Smooth muscle cell (in vitro differentiated cells): ENCODE results near the gene TEX44. TPM values are rescaled to one million over a fixed set of nuclear protein-coding genes. Genes with fewer than 3 reads are reported as not detected.
"Not testable (repeated sequence)": the region's sequence is repeated elsewhere in the genome, so short reads cannot be mapped to it uniquely, and the experiment has no call there.

Experiments used
- DNase-seq: peaks from one replicate; lab custom pipeline; 2025; ENCODE audit not compliant: unreplicated experiment; lab: John Stamatoyannopoulos, UW
- H2AFZ ChIP-seq: fragments of 200-600 bp; sonication (generic); 2 replicates; pipeline ENCODE4 v1.6.0; 2016; ENCODE audit warnings: antibody characterized with exemption, low read depth, mild to moderate bottlenecking
- H3F3A ChIP-seq: fragments of 200-600 bp; sonication (generic); 2 replicates; pipeline ENCODE4 v1.6.0; 2017; ENCODE audit warnings: antibody characterized with exemption, low read depth
- H3K27ac ChIP-seq: fragments of 200-600 bp; sonication (generic); 2 replicates; pipeline ENCODE4 v1.5.1; 2016; ENCODE audit warnings: low read depth, mild to moderate bottlenecking
- H3K27me3 ChIP-seq: fragments of 200-600 bp; sonication (generic); 2 replicates; pipeline ENCODE4 v1.6.1; 2016; ENCODE audit warnings: low read depth, mild to moderate bottlenecking
- H3K36me3 ChIP-seq: fragments of 200-600 bp; sonication (generic); 2 replicates; pipeline ENCODE4 v1.5.1; 2016; ENCODE audit warnings: low read depth
- H3K4me1 ChIP-seq: fragments of 200-600 bp; sonication (generic); 2 replicates; pipeline ENCODE4 v1.5.1; 2016; ENCODE audit warnings: low read depth
- H3K4me2 ChIP-seq: fragments of 200-600 bp; sonication (generic); 2 replicates; pipeline ENCODE4 v1.6.0; 2016; ENCODE audit warnings: mild to moderate bottlenecking
- H3K4me3 ChIP-seq: fragments of 200-600 bp; sonication (generic); 2 replicates; pipeline ENCODE4 v1.5.1; 2016; ENCODE audit warnings: mild to moderate bottlenecking
- H3K79me2 ChIP-seq: fragments of 200-600 bp; sonication (generic); 2 replicates; pipeline ENCODE4 v1.6.0; 2016; ENCODE audit warnings: low read depth, mild to moderate bottlenecking
- H3K9ac ChIP-seq: fragments of 200-600 bp; sonication (generic); 2 replicates; pipeline ENCODE4 v1.6.0; 2016; ENCODE audit warnings: low read depth
- H3K9me3 ChIP-seq: fragments of 200-600 bp; sonication (generic); replicated peaks from 2 replicates; pipeline ENCODE4 v1.5.1; 2016; ENCODE audit warnings: low read depth
- H4K20me1 ChIP-seq: fragments of 200-600 bp; sonication (generic); 2 replicates; pipeline ENCODE4 v1.6.0; 2016; ENCODE audit warnings: low read depth
- WGBS: methylation state at CpG from one replicate; pipeline ENCODE4 v1.1.7; 2016; ENCODE audit warnings: low lambda C conversion rate; 5-methylcytosine and 5-hydroxymethylcytosine counted together
- polyA plus RNA-seq: library from polyadenylated mRNA; unstranded; fragments of >200 nt; fragmentation: Nextera tagmentation; extraction: Ambion mirVana; gene quantifications from 2 replicates; pipeline ENCODE4 v1.2.1, GENCODE V29; 2016
- total RNA-seq: library from RNA; depleted of rRNA; stranded (reverse); fragments of >200 nt; gene quantifications from 2 replicates; pipeline ENCODE4 v1.2.3, GENCODE V29; 2014
- TF ChIP-seq, protein P1 (sequence below): fragments of 200-600 bp; sonication (generic); IDR thresholded peaks from 2 replicates; pipeline ENCODE4 v1.5.1; 2017; ENCODE audit warnings: borderline replicate concordance, mild to moderate bottlenecking, antibody characterized with exemption; ENCODE audit not compliant: insufficient read depth, poor library complexity, severe bottlenecking

Gene TEX44
- total and polyA plus RNA-seq, 2 experiments from 2014 or later = not detected

DNA sequence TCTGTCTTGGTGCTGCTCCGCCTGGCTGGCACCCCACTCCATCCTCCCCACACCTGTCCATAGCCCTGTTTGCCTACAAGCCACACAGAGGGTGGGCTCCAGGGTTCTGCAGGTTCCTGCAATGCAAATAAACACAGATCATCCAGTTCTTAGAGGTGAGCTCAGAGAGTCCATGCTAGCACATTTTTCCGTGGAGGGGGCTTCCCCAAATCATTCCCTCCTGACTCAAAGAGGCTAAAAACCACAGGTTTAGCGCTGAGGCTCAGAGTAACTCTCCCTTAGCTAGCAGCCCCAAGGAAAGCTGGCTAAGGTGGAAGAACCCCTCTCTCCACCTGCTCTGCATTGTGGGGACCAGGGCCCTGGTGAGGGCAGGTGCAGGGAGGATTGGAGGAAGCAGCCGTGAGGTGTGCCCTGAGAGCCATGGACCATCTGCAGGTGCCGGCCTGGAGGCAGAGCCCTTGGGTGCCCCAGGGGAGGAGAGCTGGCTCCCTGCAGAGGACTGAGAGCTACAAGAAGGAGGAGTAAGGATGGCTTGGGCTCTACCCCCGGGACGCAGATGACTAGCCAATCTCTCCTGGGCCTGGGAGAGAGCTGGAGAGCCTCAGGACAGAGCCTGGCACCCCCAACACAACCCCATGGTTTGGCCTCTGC lies 23.8 kb upstream of the TEX44 start:
- Histone ChIP-seq H2AFZ (no peak overlapping the region), H3K9me3 (no peaks in the 10 kb centered on the region), H3K4me2 (no peak overlapping the region), H3K9ac (no peak overlapping the region), H3K4me1 (peaks cover 11% of the 10 kb centered on the region), H3K4me3 (no peak overlapping the region), H3F3A (no peaks in the 10 kb centered on the region), H3K36me3 (no peaks in the 10 kb centered on the region), H4K20me1 (no peaks in the 10 kb centered on the region), H3K27me3 (no peaks in the 10 kb centered on the region), H3K79me2 (no peaks in the 10 kb centered on the region), H3K27ac (no peak overlapping the region)
- WGBS = 92% methylated on average over 7 of the region's 7 CpGs
- DNase-seq = no peak
- TF ChIP-seq, protein P1, sequence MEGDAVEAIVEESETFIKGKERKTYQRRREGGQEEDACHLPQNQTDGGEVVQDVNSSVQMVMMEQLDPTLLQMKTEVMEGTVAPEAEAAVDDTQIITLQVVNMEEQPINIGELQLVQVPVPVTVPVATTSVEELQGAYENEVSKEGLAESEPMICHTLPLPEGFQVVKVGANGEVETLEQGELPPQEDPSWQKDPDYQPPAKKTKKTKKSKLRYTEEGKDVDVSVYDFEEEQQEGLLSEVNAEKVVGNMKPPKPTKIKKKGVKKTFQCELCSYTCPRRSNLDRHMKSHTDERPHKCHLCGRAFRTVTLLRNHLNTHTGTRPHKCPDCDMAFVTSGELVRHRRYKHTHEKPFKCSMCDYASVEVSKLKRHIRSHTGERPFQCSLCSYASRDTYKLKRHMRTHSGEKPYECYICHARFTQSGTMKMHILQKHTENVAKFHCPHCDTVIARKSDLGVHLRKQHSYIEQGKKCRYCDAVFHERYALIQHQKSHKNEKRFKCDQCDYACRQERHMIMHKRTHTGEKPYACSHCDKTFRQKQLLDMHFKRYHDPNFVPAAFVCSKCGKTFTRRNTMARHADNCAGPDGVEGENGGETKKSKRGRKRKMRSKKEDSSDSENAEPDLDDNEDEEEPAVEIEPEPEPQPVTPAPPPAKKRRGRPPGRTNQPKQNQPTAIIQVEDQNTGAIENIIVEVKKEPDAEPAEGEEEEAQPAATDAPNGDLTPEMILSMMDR = no peak

DNA sequence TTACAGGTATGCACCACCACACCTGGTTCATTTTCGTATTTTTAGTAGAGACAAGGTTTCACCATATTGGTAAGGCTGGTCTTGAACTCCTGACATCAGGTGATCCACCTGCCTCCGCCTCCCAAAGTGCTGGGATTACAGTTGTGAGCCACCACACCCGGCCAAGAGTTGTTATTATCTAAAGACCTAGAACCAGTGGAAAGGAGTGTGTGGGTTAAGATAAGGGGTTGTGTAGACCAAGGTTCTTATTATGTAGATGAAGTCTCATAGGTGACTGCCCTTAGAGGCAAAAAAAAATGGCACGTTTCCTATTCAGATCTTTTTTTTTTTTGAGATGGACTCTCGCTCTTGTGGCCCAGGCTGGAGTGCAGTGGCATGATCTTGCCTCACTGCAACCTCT lies 21.7 kb upstream of the TEX44 start:
- H3K4me1 ChIP-seq = peaks cover 11% of the 10 kb centered on the region
- H3K79me2 ChIP-seq, H4K20me1 ChIP-seq, H3K4me3 ChIP-seq, H3K36me3 ChIP-seq, H3K4me2 ChIP-seq, DNase-seq, H3F3A ChIP-seq, H3K9ac ChIP-seq, H3K27me3 ChIP-seq, H2AFZ ChIP-seq, H3K9me3 ChIP-seq, H3K27ac ChIP-seq: not testable (repeated sequence)
- WGBS = 88% methylated on average over 5 of the region's 5 CpGs

DNA sequence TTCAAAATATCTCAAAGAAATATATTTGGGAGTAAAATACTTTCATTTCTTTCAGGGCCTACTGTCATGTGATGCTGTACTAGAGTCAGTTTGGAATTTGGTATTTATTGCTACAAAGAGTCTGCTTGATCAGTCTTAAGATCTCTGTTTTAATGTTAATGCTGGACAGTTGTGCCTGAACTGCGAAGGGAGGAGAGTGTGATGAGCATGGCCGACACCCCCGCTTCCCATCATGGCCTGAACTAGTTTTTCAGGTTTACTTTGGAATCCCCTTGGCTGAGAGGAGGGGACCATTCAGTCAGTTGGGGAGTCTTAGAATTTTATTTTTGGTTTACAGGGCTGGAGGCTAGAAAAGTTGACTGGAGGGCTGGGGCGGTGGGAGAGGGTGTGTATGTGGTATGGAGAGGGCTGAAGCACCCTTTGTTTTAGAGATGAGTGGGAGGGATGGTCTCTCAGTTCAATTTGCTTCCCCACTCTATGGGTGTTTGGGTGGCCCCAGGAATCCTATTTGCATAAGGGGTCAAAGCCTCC lies 20.9 kb upstream of the TEX44 start:
- H3K9ac ChIP-seq = no peak overlapping the region
- H3K79me2 ChIP-seq = no peaks in the 10 kb centered on the region
- H2AFZ ChIP-seq = no peak overlapping the region
- no peak for DNase-seq
- no peaks in the 10 kb centered on the region for H3K27me3 ChIP-seq
- TF ChIP-seq, protein P1 = no peak
- peaks cover 11% of the 10 kb centered on the region for H3K4me1 ChIP-seq
- no peaks in the 10 kb centered on the region for H3K9me3 ChIP-seq
- no peaks in the 10 kb centered on the region for H4K20me1 ChIP-seq
- no peak overlapping the region for H3K27ac ChIP-seq
- H3K36me3 ChIP-seq = no peaks in the 10 kb centered on the region
- 41% methylated on average over 4 of the region's 4 CpGs for WGBS
- H3K4me2 ChIP-seq = no peak overlapping the region
- no peaks in the 10 kb centered on the region for H3F3A ChIP-seq
- no peak overlapping the region for H3K4me3 ChIP-seq

DNA sequence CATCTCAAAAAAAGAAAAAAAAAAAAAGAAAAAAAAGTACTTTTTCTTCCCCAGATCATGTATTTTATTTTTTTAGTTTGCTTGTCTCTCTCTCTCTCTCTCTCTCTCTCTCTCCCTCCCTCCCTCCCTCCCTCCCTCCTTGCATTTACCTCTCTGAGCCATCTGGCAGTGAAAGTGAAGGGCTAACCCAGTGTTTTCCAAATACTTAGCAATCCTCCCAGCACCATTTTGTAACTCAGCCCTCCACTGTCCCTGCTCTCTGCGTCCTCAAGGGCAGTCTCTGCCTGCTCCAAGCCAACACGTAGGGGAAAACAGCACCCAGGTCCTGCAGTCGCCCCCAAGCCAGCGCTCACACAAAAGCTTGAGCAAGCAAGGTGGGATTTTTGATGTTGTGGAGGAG lies 19.6 kb upstream of the TEX44 start:
- TF ChIP-seq, protein P1 = no peak
- H3K79me2 ChIP-seq = no peaks in the 10 kb centered on the region
- no peak overlapping the region for H2AFZ ChIP-seq
- WGBS = 53% methylated on average over 4 of the region's 4 CpGs
- H3K27me3 ChIP-seq = no peaks in the 10 kb centered on the region
- H3K4me1 ChIP-seq = peaks cover 11% of the 10 kb centered on the region
- no peak overlapping the region for H3K4me2 ChIP-seq
- DNase-seq = no peak
- no peaks in the 10 kb centered on the region for H4K20me1 ChIP-seq
- no peak overlapping the region for H3K4me3 ChIP-seq
- no peaks in the 10 kb centered on the region for H3F3A ChIP-seq
- H3K36me3 ChIP-seq = no peaks in the 10 kb centered on the region
- no peak overlapping the region for H3K9ac ChIP-seq
- H3K9me3 ChIP-seq = no peaks in the 10 kb centered on the region
- no peak overlapping the region for H3K27ac ChIP-seq
